Ovary (tissue), 3 donors: ENCODE measurements around the gene SLC15A3.

Experiments used
- POLR2A ChIP-seq: fragments of 450-650 bp; IDR thresholded peaks from one replicate; pipeline ENCODE4 v1.6.1; 2017; ENCODE audit warnings: antibody characterized with exemption, mild to moderate bottlenecking, moderate library complexity
- TF ChIP-seq, protein P1 (sequence below), 3 donors: fragments of 450-650 bp in 2 of 3; fragments of 200-600 bp in 1 of 3; IDR thresholded peaks; one replicate each; pipeline versions ENCODE4 v1.5.1 to v1.8.0; 2016 to 2022; ENCODE audit warnings: antibody characterized with exemption in 3 of 3, mild to moderate bottlenecking in 1 of 3
- donor health status: DM: no; HTN: no; CAD: no.

GRCh38 chr11:60994541-60995080, 42.6 kb upstream of the SLC15A3 start:
- TF ChIP-seq POLR2A, result no peak
- TF ChIP-seq, protein P1, sequence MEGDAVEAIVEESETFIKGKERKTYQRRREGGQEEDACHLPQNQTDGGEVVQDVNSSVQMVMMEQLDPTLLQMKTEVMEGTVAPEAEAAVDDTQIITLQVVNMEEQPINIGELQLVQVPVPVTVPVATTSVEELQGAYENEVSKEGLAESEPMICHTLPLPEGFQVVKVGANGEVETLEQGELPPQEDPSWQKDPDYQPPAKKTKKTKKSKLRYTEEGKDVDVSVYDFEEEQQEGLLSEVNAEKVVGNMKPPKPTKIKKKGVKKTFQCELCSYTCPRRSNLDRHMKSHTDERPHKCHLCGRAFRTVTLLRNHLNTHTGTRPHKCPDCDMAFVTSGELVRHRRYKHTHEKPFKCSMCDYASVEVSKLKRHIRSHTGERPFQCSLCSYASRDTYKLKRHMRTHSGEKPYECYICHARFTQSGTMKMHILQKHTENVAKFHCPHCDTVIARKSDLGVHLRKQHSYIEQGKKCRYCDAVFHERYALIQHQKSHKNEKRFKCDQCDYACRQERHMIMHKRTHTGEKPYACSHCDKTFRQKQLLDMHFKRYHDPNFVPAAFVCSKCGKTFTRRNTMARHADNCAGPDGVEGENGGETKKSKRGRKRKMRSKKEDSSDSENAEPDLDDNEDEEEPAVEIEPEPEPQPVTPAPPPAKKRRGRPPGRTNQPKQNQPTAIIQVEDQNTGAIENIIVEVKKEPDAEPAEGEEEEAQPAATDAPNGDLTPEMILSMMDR (IDR thresholded peaks at IDR 0.05), result no peak
